Activated naive CD4-positive, alpha-beta T cell treated with anti-CD3 and anti-CD28 coated beads, Interleukin-2, amount 50 U/mL, for 24 hours (primary cell): ENCODE results near the gene FARS2.

Source experiments
- H3K27ac Mint-ChIP-seq: one replicate; pipeline ENCODE4 v1.8.0; 2021; ENCODE audit warnings: mild to moderate bottlenecking, mixed read lengths
- H3K27me3 Mint-ChIP-seq: one replicate; pipeline ENCODE4 v1.8.0; 2021; ENCODE audit warnings: mixed read lengths
- H3K36me3 Mint-ChIP-seq: one replicate; pipeline ENCODE4 v1.8.0; 2021; ENCODE audit warnings: mixed read lengths
- H3K4me1 Mint-ChIP-seq: one replicate; pipeline ENCODE4 v1.8.0; 2021; ENCODE audit warnings: mixed read lengths
- H3K4me3 Mint-ChIP-seq: one replicate; pipeline ENCODE4 v1.8.0; 2021; ENCODE audit warnings: mild to moderate bottlenecking, mixed read lengths
- H3K9me3 Mint-ChIP-seq: one replicate; pipeline ENCODE4 v1.8.0; 2021; ENCODE audit warnings: mixed read lengths

The FARS2 gene

GRCh38 chr6:5425797-5426196 is 164.5 kb downstream of the FARS2 start:
- no peak overlapping the region for H3K27ac Mint-ChIP-seq
- H3K9me3 Mint-ChIP-seq: no peaks in the 10 kb centered on the region
- peaks cover 29% of the 10 kb centered on the region for H3K4me1 Mint-ChIP-seq
- no peaks in the 10 kb centered on the region for H3K27me3 Mint-ChIP-seq
- H3K36me3 Mint-ChIP-seq: peaks cover 13% of the 10 kb centered on the region
- no peak overlapping the region for H3K4me3 Mint-ChIP-seq

- Mint-ChIP-seq H3K27me3 (no peaks in the 10 kb centered on the region), H3K36me3 (peaks cover 15% of the 10 kb centered on the region), H3K27ac (no peak overlapping the region), H3K4me3 (no peak overlapping the region), H3K9me3 (no peaks in the 10 kb centered on the region), H3K4me1 (peaks cover 25% of the 10 kb centered on the region)
Measured at GRCh38 chr6:5427586-5427985, 166.3 kb downstream of the FARS2 start.

- peaks cover 46% of the 10 kb centered on the region for H3K36me3 Mint-ChIP-seq
- no peak overlapping the region for H3K4me3 Mint-ChIP-seq
- peaks cover 8% of the 10 kb centered on the region for H3K9me3 Mint-ChIP-seq
- peaks cover 2% of the 10 kb centered on the region for H3K4me1 Mint-ChIP-seq
- H3K27ac Mint-ChIP-seq: no peak overlapping the region
- H3K27me3 Mint-ChIP-seq: no peaks in the 10 kb centered on the region
Measured at GRCh38 chr6:5433324-5433723, 172.0 kb downstream of the FARS2 start.

GRCh38 chr6:5435449-5435848 is 174.1 kb downstream of the FARS2 start:
- Mint-ChIP-seq H3K9me3 (peaks cover 8% of the 10 kb centered on the region), H3K27me3 (no peaks in the 10 kb centered on the region), H3K4me3 (no peak overlapping the region), H3K4me1 (peaks cover 16% of the 10 kb centered on the region), H3K27ac (no peak overlapping the region), H3K36me3 (peaks cover 53% of the 10 kb centered on the region)

- H3K36me3 Mint-ChIP-seq: peaks cover 41% of the 10 kb centered on the region
- H3K4me3 Mint-ChIP-seq: no peak overlapping the region
- peaks cover 20% of the 10 kb centered on the region for H3K4me1 Mint-ChIP-seq
- peaks cover 8% of the 10 kb centered on the region for H3K9me3 Mint-ChIP-seq
- no peak overlapping the region for H3K27ac Mint-ChIP-seq
- no peaks in the 10 kb centered on the region for H3K27me3 Mint-ChIP-seq
Measured at GRCh38 chr6:5438922-5439584, 177.7 kb downstream of the FARS2 start.

- Mint-ChIP-seq H3K9me3 (peaks cover 8% of the 10 kb centered on the region), H3K4me1 (peaks cover 20% of the 10 kb centered on the region), H3K27ac (no peak overlapping the region), H3K4me3 (no peak overlapping the region), H3K27me3 (no peaks in the 10 kb centered on the region), H3K36me3 (peaks cover 39% of the 10 kb centered on the region)
Measured at GRCh38 chr6:5439749-5440148, 178.4 kb downstream of the FARS2 start.

- Mint-ChIP-seq H3K36me3 (peaks cover 25% of the 10 kb centered on the region), H3K9me3 (peaks cover 5% of the 10 kb centered on the region), H3K27me3 (no peaks in the 10 kb centered on the region), H3K27ac (no peak overlapping the region), H3K4me3 (no peak overlapping the region), H3K4me1 (peaks cover 20% of the 10 kb centered on the region)
Measured at GRCh38 chr6:5442319-5442718, 181.0 kb downstream of the FARS2 start.

GRCh38 chr6:5442916-5443315 is 181.6 kb downstream of the FARS2 start:
- H3K36me3 Mint-ChIP-seq: peaks cover 20% of the 10 kb centered on the region
- no peaks in the 10 kb centered on the region for H3K9me3 Mint-ChIP-seq
- H3K4me1 Mint-ChIP-seq: peaks cover 20% of the 10 kb centered on the region
- H3K27me3 Mint-ChIP-seq: no peaks in the 10 kb centered on the region
- H3K4me3 Mint-ChIP-seq: no peak overlapping the region
- no peak overlapping the region for H3K27ac Mint-ChIP-seq

GRCh38 chr6:5443491-5443890 is 182.2 kb downstream of the FARS2 start:
- H3K4me3 Mint-ChIP-seq: no peak overlapping the region
- peaks cover 16% of the 10 kb centered on the region for H3K36me3 Mint-ChIP-seq
- no peaks in the 10 kb centered on the region for H3K9me3 Mint-ChIP-seq
- no peaks in the 10 kb centered on the region for H3K27me3 Mint-ChIP-seq
- peaks cover 17% of the 10 kb centered on the region for H3K4me1 Mint-ChIP-seq
- H3K27ac Mint-ChIP-seq: no peak overlapping the region

- Mint-ChIP-seq H3K36me3 (peaks cover 8% of the 10 kb centered on the region), H3K4me1 (no peaks in the 10 kb centered on the region), H3K27ac (no peak overlapping the region), H3K4me3 (no peak overlapping the region), H3K9me3 (no peaks in the 10 kb centered on the region), H3K27me3 (no peaks in the 10 kb centered on the region)
Measured at GRCh38 chr6:5446362-5447075, 185.2 kb downstream of the FARS2 start.

GRCh38 chr6:5447921-5448320 is 186.6 kb downstream of the FARS2 start:
- peaks cover 11% of the 10 kb centered on the region for H3K36me3 Mint-ChIP-seq
- H3K9me3 Mint-ChIP-seq: no peaks in the 10 kb centered on the region
- no peak overlapping the region for H3K27ac Mint-ChIP-seq
- H3K27me3 Mint-ChIP-seq: no peaks in the 10 kb centered on the region
- H3K4me3 Mint-ChIP-seq: no peak overlapping the region
- no peaks in the 10 kb centered on the region for H3K4me1 Mint-ChIP-seq

- no peak overlapping the region for H3K4me3 Mint-ChIP-seq
Measured at GRCh38 chr6:5450073-5450472, 188.8 kb downstream of the FARS2 start.

GRCh38 chr6:5453546-5453945 is 192.2 kb downstream of the FARS2 start:
- Mint-ChIP-seq H3K36me3 (peaks cover 9% of the 10 kb centered on the region), H3K27me3 (no peaks in the 10 kb centered on the region), H3K4me1 (peaks cover 13% of the 10 kb centered on the region), H3K9me3 (no peaks in the 10 kb centered on the region), H3K27ac (no peak overlapping the region), H3K4me3 (no peak overlapping the region)

More at GRCh38 chr6:5450073-5450472, 188.8 kb downstream of the FARS2 start:
- no peak overlapping the region for H3K27ac Mint-ChIP-seq
- no peaks in the 10 kb centered on the region for H3K4me1 Mint-ChIP-seq
- H3K9me3 Mint-ChIP-seq: no peaks in the 10 kb centered on the region
- no peaks in the 10 kb centered on the region for H3K27me3 Mint-ChIP-seq
- H3K36me3 Mint-ChIP-seq: peaks cover 12% of the 10 kb centered on the region

GRCh38 chr6:5455142-5455541 is 193.8 kb downstream of the FARS2 start:
- Mint-ChIP-seq H3K4me1 (peaks cover 25% of the 10 kb centered on the region), H3K36me3 (peaks cover 9% of the 10 kb centered on the region), H3K9me3 (no peaks in the 10 kb centered on the region), H3K27ac (no peak overlapping the region), H3K4me3 (no peak overlapping the region), H3K27me3 (no peaks in the 10 kb centered on the region)

- Mint-ChIP-seq H3K9me3 (no peaks in the 10 kb centered on the region), H3K4me1 (peaks cover 30% of the 10 kb centered on the region), H3K27ac (no peak overlapping the region), H3K27me3 (no peaks in the 10 kb centered on the region), H3K4me3 (no peak overlapping the region), H3K36me3 (peaks cover 9% of the 10 kb centered on the region)
Measured at GRCh38 chr6:5457041-5457440, 195.7 kb downstream of the FARS2 start.

- Mint-ChIP-seq H3K9me3 (no peaks in the 10 kb centered on the region), H3K4me3 (no peak overlapping the region), H3K36me3 (peaks cover 4% of the 10 kb centered on the region), H3K27me3 (no peaks in the 10 kb centered on the region), H3K4me1 (peaks cover 30% of the 10 kb centered on the region), H3K27ac (no peak overlapping the region)
Measured at GRCh38 chr6:5457983-5458683, 196.8 kb downstream of the FARS2 start.
